ENCODE measurements around the gene SPINT1.
A peak's percentile ranks its signal among the peaks of the same experiment; 100 is the strongest.

Gene SPINT1

GRCh38 chr15:40857601-40858341 is 13.9 kb downstream of the SPINT1 start (continued):
- TF ChIP-seq ZNF544 (tag by site-specific recombination; IDR thresholded peaks at IDR 0.05) (no peak), ZNF561 (tag by site-specific recombination; IDR thresholded peaks at IDR 0.05; ENCODE audit: borderline replicate concordance) (no peak), ZNF175 (tag by site-specific recombination; IDR thresholded peaks at IDR 0.05) (no peak), ZNF629 (tag by site-specific recombination; IDR thresholded peaks at IDR 0.05) (0 out of 2 replicates have a peak, but pooled peaks have one; percentile 15), ZBTB17 (tag by site-specific recombination; IDR thresholded peaks at IDR 0.05) (peak; percentile 81), ZNF341 (tag by site-specific recombination; IDR thresholded peaks at IDR 0.05; ENCODE audit: low read depth) (no peak), ZSCAN16 (tag by site-specific recombination; IDR thresholded peaks at IDR 0.05) (peak; percentile 60; the same call in 1 of the 2 replicates), SALL2 (tag by site-specific recombination; IDR thresholded peaks at IDR 0.05; ENCODE audit: borderline replicate concordance) (no peak), ZBTB1 (tag by site-specific recombination; IDR thresholded peaks at IDR 0.05) (no peak), ZNF473 (tag by site-specific recombination; IDR thresholded peaks at IDR 0.05) (no peak), ZNF791 (tag by site-specific recombination; IDR thresholded peaks at IDR 0.05) (no peak), KLF17 (tag by site-specific recombination; IDR thresholded peaks at IDR 0.05) (no peak), ZNF112 (tag by site-specific recombination; IDR thresholded peaks at IDR 0.05) (no peak), ZNF48 (tag by site-specific recombination; IDR thresholded peaks at IDR 0.05) (no peak), ZNF2 (tag by site-specific recombination; IDR thresholded peaks at IDR 0.05) (peak; percentile 70; the same call in 1 of the 2 replicates), ZNF335 (tag by site-specific recombination; conservative IDR thresholded peaks at IDR 0.05) (peak; percentile 74), ZNF501 (tag by site-specific recombination; IDR thresholded peaks at IDR 0.05) (peak; percentile 64), ZNF10 (tag by site-specific recombination; IDR thresholded peaks at IDR 0.05) (no peak), ZNF133 (tag by site-specific recombination; IDR thresholded peaks at IDR 0.05) (no peak), KLF16 (tag by site-specific recombination; IDR thresholded peaks at IDR 0.05) (no peak; the same call in 1 of the 2 replicates), TCF7L2 (IDR thresholded peaks at IDR 0.05; ENCODE audit: borderline replicate concordance, low read depth, low read length) (no peak), ZNF555 (tag by site-specific recombination; conservative IDR thresholded peaks at IDR 0.05) (no peak), HOXA7 (CRISPR knock-in tag; IDR thresholded peaks at IDR 0.05; ENCODE audit: borderline replicate concordance) (no peak), ZNF354C (tag by site-specific recombination; IDR thresholded peaks at IDR 0.05; ENCODE audit: borderline replicate concordance, low read depth) (no peak), ZNF248 (tag by site-specific recombination; IDR thresholded peaks at IDR 0.05) (no peak), IKZF3 (tag by site-specific recombination; IDR thresholded peaks at IDR 0.05) (no peak), ZNF324 (tag by site-specific recombination; IDR thresholded peaks at IDR 0.05) (peak; percentile 22; the same call in 1 of the 2 replicates), OSR2 (tag by site-specific recombination; IDR thresholded peaks at IDR 0.05) (peak; percentile 78), ZBTB7A (tag by site-specific recombination; IDR thresholded peaks at IDR 0.05; ENCODE audit: low read depth) (no peak), SP3 (tag by site-specific recombination; IDR thresholded peaks at IDR 0.05) (no peak)
- TF ChIP-seq, protein P1, sequence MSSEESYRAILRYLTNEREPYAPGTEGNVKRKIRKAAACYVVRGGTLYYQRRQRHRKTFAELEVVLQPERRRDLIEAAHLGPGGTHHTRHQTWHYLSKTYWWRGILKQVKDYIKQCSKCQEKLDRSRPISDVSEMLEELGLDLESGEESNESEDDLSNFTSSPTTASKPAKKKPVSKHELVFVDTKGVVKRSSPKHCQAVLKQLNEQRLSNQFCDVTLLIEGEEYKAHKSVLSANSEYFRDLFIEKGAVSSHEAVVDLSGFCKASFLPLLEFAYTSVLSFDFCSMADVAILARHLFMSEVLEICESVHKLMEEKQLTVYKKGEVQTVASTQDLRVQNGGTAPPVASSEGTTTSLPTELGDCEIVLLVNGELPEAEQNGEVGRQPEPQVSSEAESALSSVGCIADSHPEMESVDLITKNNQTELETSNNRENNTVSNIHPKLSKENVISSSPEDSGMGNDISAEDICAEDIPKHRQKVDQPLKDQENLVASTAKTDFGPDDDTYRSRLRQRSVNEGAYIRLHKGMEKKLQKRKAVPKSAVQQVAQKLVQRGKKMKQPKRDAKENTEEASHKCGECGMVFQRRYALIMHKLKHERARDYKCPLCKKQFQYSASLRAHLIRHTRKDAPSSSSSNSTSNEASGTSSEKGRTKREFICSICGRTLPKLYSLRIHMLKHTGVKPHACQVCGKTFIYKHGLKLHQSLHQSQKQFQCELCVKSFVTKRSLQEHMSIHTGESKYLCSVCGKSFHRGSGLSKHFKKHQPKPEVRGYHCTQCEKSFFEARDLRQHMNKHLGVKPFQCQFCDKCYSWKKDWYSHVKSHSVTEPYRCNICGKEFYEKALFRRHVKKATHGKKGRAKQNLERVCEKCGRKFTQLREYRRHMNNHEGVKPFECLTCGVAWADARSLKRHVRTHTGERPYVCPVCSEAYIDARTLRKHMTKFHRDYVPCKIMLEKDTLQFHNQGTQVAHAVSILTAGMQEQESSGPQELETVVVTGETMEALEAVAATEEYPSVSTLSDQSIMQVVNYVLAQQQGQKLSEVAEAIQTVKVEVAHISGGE (tag by site-specific recombination; conservative IDR thresholded peaks at IDR 0.05; ENCODE audit: low read depth), result 0 out of 2 replicates have a peak, but pooled peaks have one; percentile 13
- TF ChIP-seq, protein P2, sequence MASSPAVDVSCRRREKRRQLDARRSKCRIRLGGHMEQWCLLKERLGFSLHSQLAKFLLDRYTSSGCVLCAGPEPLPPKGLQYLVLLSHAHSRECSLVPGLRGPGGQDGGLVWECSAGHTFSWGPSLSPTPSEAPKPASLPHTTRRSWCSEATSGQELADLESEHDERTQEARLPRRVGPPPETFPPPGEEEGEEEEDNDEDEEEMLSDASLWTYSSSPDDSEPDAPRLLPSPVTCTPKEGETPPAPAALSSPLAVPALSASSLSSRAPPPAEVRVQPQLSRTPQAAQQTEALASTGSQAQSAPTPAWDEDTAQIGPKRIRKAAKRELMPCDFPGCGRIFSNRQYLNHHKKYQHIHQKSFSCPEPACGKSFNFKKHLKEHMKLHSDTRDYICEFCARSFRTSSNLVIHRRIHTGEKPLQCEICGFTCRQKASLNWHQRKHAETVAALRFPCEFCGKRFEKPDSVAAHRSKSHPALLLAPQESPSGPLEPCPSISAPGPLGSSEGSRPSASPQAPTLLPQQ (tag by site-specific recombination; IDR thresholded peaks at IDR 0.05), result 0 out of 2 replicates have a peak, but pooled peaks have one; percentile 27
- TF ChIP-seq, protein P3, sequence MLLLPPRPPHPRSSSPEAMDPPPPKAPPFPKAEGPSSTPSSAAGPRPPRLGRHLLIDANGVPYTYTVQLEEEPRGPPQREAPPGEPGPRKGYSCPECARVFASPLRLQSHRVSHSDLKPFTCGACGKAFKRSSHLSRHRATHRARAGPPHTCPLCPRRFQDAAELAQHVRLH (tag by site-specific recombination; IDR thresholded peaks at IDR 0.05), result no peak
